ENCODE results near the gene RTTN.

The RTTN gene

GRCh38 chr18:69981948-69982347, 223.5 kb downstream of the RTTN start:
- FAIRE-seq (no peak), DNase-seq (ENCODE audit: low spot score) (no peak)

- FAIRE-seq (no peak), DNase-seq (ENCODE audit: low spot score) (no peak)
Observed at GRCh38 chr18:69980982-69981804, 224.3 kb downstream of the RTTN start.

- DNase-seq (ENCODE audit: low spot score) (no peak), FAIRE-seq (no peak)
Observed at GRCh38 chr18:69980509-69980908, 225.0 kb downstream of the RTTN start.

- FAIRE-seq (no peak), DNase-seq (ENCODE audit: low spot score) (no peak)
Observed at GRCh38 chr18:69978732-69979715, 226.5 kb downstream of the RTTN start.

GRCh38 chr18:69975294-69975693, 230.2 kb downstream of the RTTN start:
- DNase-seq (ENCODE audit: low spot score) (peak; percentile 51), FAIRE-seq (peak; percentile 27)

- FAIRE-seq (no peak), DNase-seq (ENCODE audit: low spot score) (peak; percentile 53)
Observed at GRCh38 chr18:69974365-69974764, 231.1 kb downstream of the RTTN start.

GRCh38 chr18:69969491-69969890, 236.0 kb downstream of the RTTN start:
- DNase-seq (ENCODE audit: low spot score) = no peak
- no peak for FAIRE-seq

GRCh38 chr18:69968039-69968438, 237.4 kb downstream of the RTTN start:
- DNase-seq (ENCODE audit: low spot score) = no peak
- FAIRE-seq = no peak

- no peak for FAIRE-seq
Observed at GRCh38 chr18:69963196-69963595, 242.3 kb downstream of the RTTN start.

GRCh38 chr18:69961718-69962117, 243.8 kb downstream of the RTTN start:
- DNase-seq (ENCODE audit: low spot score) (no peak), FAIRE-seq (no peak)

More at GRCh38 chr18:69963196-69963595, 242.3 kb downstream of the RTTN start:
- no peak for DNase-seq (ENCODE audit: low spot score)

- FAIRE-seq (no peak), DNase-seq (ENCODE audit: low spot score) (no peak)
Observed at GRCh38 chr18:69958422-69958821, 247.1 kb downstream of the RTTN start.

- DNase-seq (ENCODE audit: low spot score) (no peak), FAIRE-seq (no peak)
Observed at GRCh38 chr18:69957747-69958146, 247.7 kb downstream of the RTTN start.

- FAIRE-seq (no peak), DNase-seq (ENCODE audit: low spot score) (no peak)
Observed at GRCh38 chr18:69956665-69957620, 248.5 kb downstream of the RTTN start.

- DNase-seq (ENCODE audit: low spot score) (no peak), FAIRE-seq (no peak)
Observed at GRCh38 chr18:69956057-69956456, 249.4 kb downstream of the RTTN start.

- no peak for FAIRE-seq
Observed at GRCh38 chr18:69954719-69955480, 250.6 kb downstream of the RTTN start.

GRCh38 chr18:69953191-69953590, 252.3 kb downstream of the RTTN start:
- DNase-seq (ENCODE audit: low spot score) (no peak), FAIRE-seq (no peak)

More at GRCh38 chr18:69954719-69955480, 250.6 kb downstream of the RTTN start:
- DNase-seq (ENCODE audit: low spot score) = no peak

Measured in RCC 7860 (cell line).